Epidermal melanocyte (primary cell): ENCODE data around the gene APH1B.
"Not testable (repeated sequence)": the region's sequence is repeated elsewhere in the genome, so short reads cannot be mapped to it uniquely, and the experiment has no call there.

Experiments
- DNase-seq: peaks from one replicate; pipeline ENCODE4 v3.0.0; 2011; ENCODE audit warnings: low spot score; ENCODE audit not compliant: insufficient read length

APH1B gene

GRCh38 chr15:63296195-63296594 lies 18.8 kb downstream of the APH1B start:
- no peak for DNase-seq

- no peak for DNase-seq
Observed at GRCh38 chr15:63299943-63300575, 22.7 kb downstream of the APH1B start.

GRCh38 chr15:63301088-63301487 lies 23.7 kb downstream of the APH1B start:
- no peak for DNase-seq

- no peak for DNase-seq
Observed at GRCh38 chr15:63305260-63305659, 27.9 kb downstream of the APH1B start.

- DNase-seq: no peak
Observed at GRCh38 chr15:63306492-63307073, 29.2 kb downstream of the APH1B start.

- DNase-seq: no peak
Observed at GRCh38 chr15:63308491-63308890, 31.1 kb downstream of the APH1B start.

- DNase-seq: no peak
Observed at GRCh38 chr15:63308947-63309346, 31.5 kb downstream of the APH1B start.

- no peak for DNase-seq
Observed at GRCh38 chr15:63310646-63311045, 33.2 kb downstream of the APH1B start.

- no peak for DNase-seq
Observed at GRCh38 chr15:63312286-63312685, 34.9 kb downstream of the APH1B start.

GRCh38 chr15:63313825-63314224 lies 36.4 kb downstream of the APH1B start:
- DNase-seq: no peak

GRCh38 chr15:63314409-63314808 lies 37.0 kb downstream of the APH1B start:
- no peak for DNase-seq

- DNase-seq: no peak
Observed at GRCh38 chr15:63318344-63318743, 40.9 kb downstream of the APH1B start.

GRCh38 chr15:63319065-63319464 lies 41.7 kb downstream of the APH1B start:
- DNase-seq: no peak

- not testable (repeated sequence) for DNase-seq
Observed at GRCh38 chr15:63320446-63320845, 43.0 kb downstream of the APH1B start.

GRCh38 chr15:63320981-63321380 lies 43.6 kb downstream of the APH1B start:
- DNase-seq: not testable (repeated sequence)

GRCh38 chr15:63321462-63321861 lies 44.1 kb downstream of the APH1B start:
- DNase-seq: no peak

- no peak for DNase-seq
Observed at GRCh38 chr15:63322541-63322940, 45.1 kb downstream of the APH1B start.

- DNase-seq: peak; percentile 69
Observed at GRCh38 chr15:63323798-63324563, 46.6 kb downstream of the APH1B start.

GRCh38 chr15:63324770-63325169 lies 47.4 kb downstream of the APH1B start:
- DNase-seq: no peak

- DNase-seq: no peak
Observed at GRCh38 chr15:63327648-63328421, 50.4 kb downstream of the APH1B start.

- no peak for DNase-seq
Observed at GRCh38 chr15:63329567-63330350, 52.4 kb downstream of the APH1B start.
